GM12891 (cell line): ENCODE results near the gene SLC27A3.
"Not testable (repeated sequence)": the region's sequence is repeated elsewhere in the genome, so short reads cannot be mapped to it uniquely, and the experiment has no call there.

Source experiments
- DNase-seq: peaks from one replicate; pipeline ENCODE4 v3.0.0; 2011; ENCODE audit warnings: low spot score; ENCODE audit not compliant: insufficient read length
- FAIRE-seq: peaks from 2 replicates; lab custom pipeline; 2011; peaks lifted over from hg19 to GRCh38; lab: Jason Lieb, UNC
- PAX5 ChIP-seq: IDR thresholded peaks from 2 replicates; pipeline ENCODE4 v1.6.1; 2011; ENCODE audit warnings: low read length, moderate library complexity, mild to moderate bottlenecking; ENCODE audit not compliant: insufficient read depth, severe bottlenecking
- POLR2A ChIP-seq: IDR thresholded peaks from 2 replicates; pipeline ENCODE4 v1.6.1; 2011; ENCODE audit warnings: low read depth, low read length, control low read depth
- POLR2AphosphoS5 ChIP-seq: IDR thresholded peaks from 2 replicates; pipeline ENCODE4 v1.6.1; 2011; ENCODE audit warnings: low read depth, low read length, control low read depth
- POU2F2 ChIP-seq: IDR thresholded peaks from 2 replicates; pipeline ENCODE4 v1.6.1; 2011; ENCODE audit warnings: low read depth, mild to moderate bottlenecking, control low read depth, low read length, moderate library complexity
- SPI1 ChIP-seq: IDR thresholded peaks from 2 replicates; pipeline ENCODE4 v1.6.1; 2011; ENCODE audit warnings: low read depth, low read length, control low read depth
- TAF1 ChIP-seq: IDR thresholded peaks from 2 replicates; pipeline ENCODE4 v1.6.1; 2011; ENCODE audit warnings: low read depth, low read length, control low read depth

SLC27A3 gene

GRCh38 chr1:153760440-153760839 is 14.8 kb upstream of the SLC27A3 start:
- DNase-seq, result no peak
- no peak for FAIRE-seq
- TF ChIP-seq PAX5 (no peak), POLR2A (no peak), TAF1 (no peak), POU2F2 (no peak)

GRCh38 chr1:153763365-153764225 is 11.6 kb upstream of the SLC27A3 start:
- DNase-seq (no peak), FAIRE-seq (no peak)
- TF ChIP-seq POLR2A (no peak), SPI1 (no peak), PAX5 (no peak)

- DNase-seq (no peak), FAIRE-seq (no peak)
- TF ChIP-seq TAF1, result no peak
- no peak for TF ChIP-seq POU2F2
- no peak for TF ChIP-seq PAX5
- TF ChIP-seq SPI1, result no peak
- no peak for TF ChIP-seq POLR2AphosphoS5
- TF ChIP-seq POLR2A, result no peak
Measured at GRCh38 chr1:153764310-153764709, 10.9 kb upstream of the SLC27A3 start.

GRCh38 chr1:153766663-153767062 is 8.5 kb upstream of the SLC27A3 start:
- not testable (repeated sequence) for FAIRE-seq

GRCh38 chr1:153767519-153767918 is 7.7 kb upstream of the SLC27A3 start:
- no peak for TF ChIP-seq SPI1
- no peak for TF ChIP-seq POLR2A
- no peak for TF ChIP-seq POLR2AphosphoS5
- no peak for TF ChIP-seq TAF1
- TF ChIP-seq PAX5, result no peak
- no peak for TF ChIP-seq POU2F2
- FAIRE-seq, result no peak

More at GRCh38 chr1:153766663-153767062, 8.5 kb upstream of the SLC27A3 start:
- DNase-seq, result not testable (repeated sequence)

GRCh38 chr1:153768316-153769181 is 6.7 kb upstream of the SLC27A3 start:
- TF ChIP-seq POLR2A, result no peak
- TF ChIP-seq TAF1, result no peak
- no peak for TF ChIP-seq SPI1
- TF ChIP-seq POLR2AphosphoS5, result no peak
- TF ChIP-seq POU2F2, result no peak
- TF ChIP-seq PAX5, result no peak
- DNase-seq (no peak), FAIRE-seq (peak; percentile 35)

More at GRCh38 chr1:153767519-153767918, 7.7 kb upstream of the SLC27A3 start:
- no peak for DNase-seq

- no peak for DNase-seq
- no peak for FAIRE-seq
- no peak for TF ChIP-seq SPI1
- TF ChIP-seq TAF1, result no peak
- no peak for TF ChIP-seq POU2F2
- no peak for TF ChIP-seq PAX5
- TF ChIP-seq POLR2A, result no peak
- TF ChIP-seq POLR2AphosphoS5, result no peak
Measured at GRCh38 chr1:153769221-153769620, 6.0 kb upstream of the SLC27A3 start.

GRCh38 chr1:153770797-153771196 is 4.4 kb upstream of the SLC27A3 start:
- TF ChIP-seq TAF1, result no peak
- TF ChIP-seq SPI1, result no peak
- no peak for TF ChIP-seq POU2F2
- TF ChIP-seq POLR2AphosphoS5, result no peak
- TF ChIP-seq POLR2A, result no peak
- no peak for TF ChIP-seq PAX5
- DNase-seq (no peak), FAIRE-seq (no peak)

- FAIRE-seq (no peak), DNase-seq (no peak)
- TF ChIP-seq POLR2A (no peak), POLR2AphosphoS5 (no peak), PAX5 (no peak), POU2F2 (no peak), TAF1 (no peak), SPI1 (no peak)
Measured at GRCh38 chr1:153771261-153771660, 3.9 kb upstream of the SLC27A3 start.

- DNase-seq, result no peak
- FAIRE-seq, result peak; percentile 66
- no peak for TF ChIP-seq PAX5
- TF ChIP-seq POLR2A, result no peak
- TF ChIP-seq POU2F2, result no peak
- TF ChIP-seq POLR2AphosphoS5, result no peak
- TF ChIP-seq TAF1, result no peak
- TF ChIP-seq SPI1, result no peak
Measured at GRCh38 chr1:153771841-153772593, 3.2 kb upstream of the SLC27A3 start.
